Nephron (organoid): Measurements from ENCODE around the gene POPDC2.

Source experiments
- H3K27ac Mint-ChIP-seq, 3 experiments: 2 replicates each; pipeline ENCODE4 v1.8.0; 2020; ENCODE audit warnings: mixed read lengths in 3 of 3, mild to moderate bottlenecking in 2 of 3, moderate library complexity in 1 of 3
- H3K27me3 Mint-ChIP-seq: 2 replicates; pipeline ENCODE4 v1.8.0; 2021; ENCODE audit warnings: low read depth, mild to moderate bottlenecking, moderate library complexity, mixed read lengths
- H3K36me3 Mint-ChIP-seq: 2 replicates; pipeline ENCODE4 v1.8.0; 2020; ENCODE audit warnings: low read depth, mixed read lengths
- H3K4me1 Mint-ChIP-seq: 2 replicates; pipeline ENCODE4 v1.8.0; 2020; ENCODE audit warnings: mixed read lengths
- H3K4me3 Mint-ChIP-seq, 3 experiments: 2 replicates each; pipeline ENCODE4 v1.8.0; 2020; ENCODE audit warnings: mild to moderate bottlenecking in 3 of 3, mixed read lengths in 3 of 3, moderate library complexity in 2 of 3
- H3K9me3 Mint-ChIP-seq: 2 replicates; pipeline ENCODE4 v1.8.0; 2020; ENCODE audit warnings: mixed read lengths
- TF ChIP-seq, protein P1 (sequence below), 3 experiments: fragments of 200-600 bp; sonication (generic); IDR thresholded peaks; one replicate each; pipeline ENCODE4 v1.5.0; 2021; ENCODE audit warnings: antibody characterized with exemption in 3 of 3; ENCODE audit not compliant: unreplicated experiment in 3 of 3

POPDC2 gene

GRCh38 chr3:119624002-119624720, 36.2 kb downstream of the POPDC2 start:
- H3K36me3 Mint-ChIP-seq = no peaks in the 10 kb centered on the region
- H3K4me1 Mint-ChIP-seq = no peaks in the 10 kb centered on the region
- H3K4me3 Mint-ChIP-seq = no peak overlapping the region
- H3K27ac Mint-ChIP-seq = no peak overlapping the region
- peaks cover 3% of the 10 kb centered on the region for H3K9me3 Mint-ChIP-seq
- TF ChIP-seq, protein P1, sequence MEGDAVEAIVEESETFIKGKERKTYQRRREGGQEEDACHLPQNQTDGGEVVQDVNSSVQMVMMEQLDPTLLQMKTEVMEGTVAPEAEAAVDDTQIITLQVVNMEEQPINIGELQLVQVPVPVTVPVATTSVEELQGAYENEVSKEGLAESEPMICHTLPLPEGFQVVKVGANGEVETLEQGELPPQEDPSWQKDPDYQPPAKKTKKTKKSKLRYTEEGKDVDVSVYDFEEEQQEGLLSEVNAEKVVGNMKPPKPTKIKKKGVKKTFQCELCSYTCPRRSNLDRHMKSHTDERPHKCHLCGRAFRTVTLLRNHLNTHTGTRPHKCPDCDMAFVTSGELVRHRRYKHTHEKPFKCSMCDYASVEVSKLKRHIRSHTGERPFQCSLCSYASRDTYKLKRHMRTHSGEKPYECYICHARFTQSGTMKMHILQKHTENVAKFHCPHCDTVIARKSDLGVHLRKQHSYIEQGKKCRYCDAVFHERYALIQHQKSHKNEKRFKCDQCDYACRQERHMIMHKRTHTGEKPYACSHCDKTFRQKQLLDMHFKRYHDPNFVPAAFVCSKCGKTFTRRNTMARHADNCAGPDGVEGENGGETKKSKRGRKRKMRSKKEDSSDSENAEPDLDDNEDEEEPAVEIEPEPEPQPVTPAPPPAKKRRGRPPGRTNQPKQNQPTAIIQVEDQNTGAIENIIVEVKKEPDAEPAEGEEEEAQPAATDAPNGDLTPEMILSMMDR (IDR thresholded peaks at IDR 0.05; ENCODE audit: unreplicated experiment in 3 of 3) = no peak
- peaks cover 8% of the 10 kb centered on the region for H3K27me3 Mint-ChIP-seq

DNA sequence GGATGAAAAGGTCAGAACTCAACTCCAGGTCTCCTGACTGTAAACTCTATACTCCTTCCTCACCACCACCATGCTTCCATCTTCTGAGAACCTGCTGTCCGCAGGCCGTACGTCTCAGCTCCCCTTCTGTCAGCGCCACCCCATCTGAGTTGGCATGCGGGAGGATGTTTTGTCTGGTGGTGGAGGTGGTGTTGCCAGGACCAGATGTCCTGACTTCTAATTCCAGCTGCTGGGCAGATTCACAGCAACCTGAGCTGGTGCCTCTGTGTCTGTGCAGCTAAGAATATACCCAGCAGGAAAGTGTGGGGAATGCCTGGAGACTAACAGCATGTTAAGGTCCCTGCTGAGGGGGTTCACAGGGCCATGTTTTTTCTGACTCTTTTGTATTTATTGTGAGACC, 39.5 kb downstream of the POPDC2 start:
- Mint-ChIP-seq H3K36me3 (no peaks in the 10 kb centered on the region), H3K4me3 (no peak overlapping the region), H3K9me3 (peaks cover 3% of the 10 kb centered on the region), H3K4me1 (no peaks in the 10 kb centered on the region), H3K27ac (no peak overlapping the region), H3K27me3 (peaks cover 5% of the 10 kb centered on the region)
- TF ChIP-seq, protein P1 (IDR thresholded peaks at IDR 0.05; ENCODE audit: unreplicated experiment in 3 of 3) = no peak

- Mint-ChIP-seq H3K4me1 (no peaks in the 10 kb centered on the region), H3K27me3 (peaks cover 5% of the 10 kb centered on the region), H3K9me3 (no peaks in the 10 kb centered on the region), H3K27ac (no peak overlapping the region), H3K36me3 (no peaks in the 10 kb centered on the region), H3K4me3 (no peak overlapping the region)
- TF ChIP-seq, protein P1 (IDR thresholded peaks at IDR 0.05; ENCODE audit: unreplicated experiment in 3 of 3) = no peak
These were observed 41.3 kb downstream of the POPDC2 start for GRCh38 chr3:119619094-119619493.

GRCh38 chr3:119616056-119616455, 44.3 kb downstream of the POPDC2 start:
- no peak overlapping the region for H3K27ac Mint-ChIP-seq
- H3K4me1 Mint-ChIP-seq = no peaks in the 10 kb centered on the region
- no peaks in the 10 kb centered on the region for H3K36me3 Mint-ChIP-seq
- no peak overlapping the region for H3K4me3 Mint-ChIP-seq
- no peaks in the 10 kb centered on the region for H3K9me3 Mint-ChIP-seq
- H3K27me3 Mint-ChIP-seq = peaks cover 5% of the 10 kb centered on the region
- TF ChIP-seq, protein P1 (IDR thresholded peaks at IDR 0.05; ENCODE audit: unreplicated experiment in 3 of 3) = no peak

- Mint-ChIP-seq H3K27me3 (peaks cover 3% of the 10 kb centered on the region), H3K27ac (no peak overlapping the region), H3K9me3 (peaks cover 5% of the 10 kb centered on the region), H3K4me3 (no peak overlapping the region), H3K4me1 (no peaks in the 10 kb centered on the region), H3K36me3 (no peaks in the 10 kb centered on the region)
- TF ChIP-seq, protein P1 (IDR thresholded peaks at IDR 0.05; ENCODE audit: unreplicated experiment in 3 of 3) = no peak
These were observed 46.5 kb downstream of the POPDC2 start for GRCh38 chr3:119613872-119614271.

DNA sequence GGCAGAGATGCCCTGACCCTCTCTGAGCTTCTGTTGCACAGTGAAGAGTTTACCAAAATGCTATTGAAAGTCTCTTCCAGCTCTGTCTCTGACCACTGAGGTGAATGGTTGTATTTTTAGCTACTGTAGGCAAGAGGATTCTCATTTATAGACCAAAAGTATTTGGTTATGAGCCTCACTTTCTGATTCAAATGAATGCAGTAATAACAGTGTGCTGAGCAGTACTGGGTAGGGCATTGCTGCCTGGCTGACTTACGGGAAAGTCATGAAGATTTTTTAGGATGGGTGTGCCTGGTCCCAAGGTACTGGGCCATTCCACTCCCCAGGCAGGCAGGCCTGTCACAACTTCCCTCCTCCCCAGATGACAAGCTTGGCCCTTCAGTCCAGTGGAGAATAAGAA, 47.2 kb downstream of the POPDC2 start:
- no peaks in the 10 kb centered on the region for H3K36me3 Mint-ChIP-seq
- H3K4me1 Mint-ChIP-seq = no peaks in the 10 kb centered on the region
- H3K27me3 Mint-ChIP-seq = peaks cover 3% of the 10 kb centered on the region
- H3K9me3 Mint-ChIP-seq = peaks cover 5% of the 10 kb centered on the region
- H3K4me3 Mint-ChIP-seq = no peak overlapping the region
- H3K27ac Mint-ChIP-seq = no peak overlapping the region
- TF ChIP-seq, protein P1 (IDR thresholded peaks at IDR 0.05; ENCODE audit: unreplicated experiment in 3 of 3) = no peak
